Anterior cingulate cortex (tissue), 58 donors: Measurements from ENCODE around the gene UBN2.

Experiments
- DNase-seq, 58 donors: peaks; one replicate each; lab custom pipeline; 2025; lab: John Stamatoyannopoulos, UW

The UBN2 gene

DNA sequence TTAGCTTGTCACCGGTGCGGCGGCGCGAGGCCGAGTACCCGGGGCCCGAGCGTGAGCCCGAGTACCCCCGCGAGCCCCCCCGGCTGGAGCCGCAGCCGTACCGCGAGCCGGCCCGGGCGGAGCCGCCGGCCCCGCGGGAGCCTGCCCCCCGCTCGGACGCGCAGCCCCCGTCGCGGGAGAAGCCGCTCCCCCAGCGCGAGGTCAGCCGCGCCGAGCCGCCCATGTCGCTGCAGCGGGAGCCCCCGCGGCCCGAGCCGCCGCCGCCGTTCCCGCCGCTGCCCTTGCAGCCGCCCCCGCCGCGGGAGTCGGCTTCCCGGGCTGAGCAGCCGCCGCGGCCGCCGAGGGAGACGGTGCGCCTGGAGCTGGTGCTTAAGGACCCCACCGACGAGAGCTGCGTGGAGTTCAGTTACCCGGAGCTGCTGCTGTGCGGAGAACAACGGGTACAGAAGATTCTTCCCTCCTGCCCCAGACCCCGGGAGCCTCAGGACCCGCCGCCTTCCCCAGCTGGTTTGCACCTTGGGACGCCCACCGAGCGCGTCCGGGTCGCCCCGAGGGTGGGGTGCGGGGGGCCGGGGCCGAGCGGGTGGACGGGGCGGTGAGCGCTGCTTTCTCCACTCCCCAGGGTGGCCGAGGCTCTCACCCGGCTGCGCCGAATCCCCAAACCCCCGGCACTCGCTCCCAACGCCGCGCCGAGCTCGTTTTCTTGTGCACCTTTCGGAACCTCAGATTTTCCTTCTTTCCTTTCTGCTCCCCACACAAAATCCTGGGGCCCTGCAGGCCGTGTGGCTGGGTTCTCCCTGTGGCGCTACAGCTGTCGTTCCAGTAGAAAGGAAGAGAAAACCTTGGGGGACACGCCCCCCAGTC, 708 bp downstream of the UBN2 start:
- DNase-seq = peak in 40 of 58 donors; percentile 1 to 67 (median 36)

DNA sequence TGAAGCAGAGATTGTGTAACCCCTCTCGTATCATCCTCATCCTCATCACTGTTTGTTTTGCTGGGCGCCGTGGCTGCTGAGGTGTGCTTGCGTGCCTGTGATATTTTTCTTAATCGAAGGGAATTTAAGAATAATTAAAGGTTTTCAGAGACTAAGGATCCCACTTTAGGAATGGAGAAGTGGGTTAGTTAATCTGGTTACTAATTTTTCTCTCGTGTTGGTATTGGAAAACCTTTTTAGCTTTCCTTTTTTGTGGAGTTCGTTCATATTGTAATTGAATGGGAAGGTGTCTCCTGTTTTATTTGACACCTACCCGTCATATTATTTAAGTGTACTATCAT, 1.3 kb downstream of the UBN2 start:
- DNase-seq = no peak

DNA sequence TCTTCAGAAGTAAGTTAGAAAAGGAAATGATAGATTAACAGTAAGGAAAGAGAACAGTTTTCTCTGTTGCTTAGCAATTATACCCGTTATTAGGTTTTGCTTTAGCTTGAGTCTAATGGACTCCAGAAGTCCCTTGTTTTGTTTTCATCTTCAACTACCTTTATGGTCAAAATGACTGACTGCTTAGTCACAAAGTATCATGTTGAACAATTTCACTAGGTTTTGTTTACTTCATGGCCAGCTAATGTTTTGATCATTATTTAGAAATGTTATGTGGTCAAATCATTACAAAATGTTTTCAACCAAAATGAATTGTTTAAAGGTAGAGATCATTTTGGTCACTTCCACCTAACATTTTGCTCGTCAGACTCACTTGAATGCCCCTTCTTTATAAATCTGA, 1.9 kb downstream of the UBN2 start:
- no peak for DNase-seq

DNA sequence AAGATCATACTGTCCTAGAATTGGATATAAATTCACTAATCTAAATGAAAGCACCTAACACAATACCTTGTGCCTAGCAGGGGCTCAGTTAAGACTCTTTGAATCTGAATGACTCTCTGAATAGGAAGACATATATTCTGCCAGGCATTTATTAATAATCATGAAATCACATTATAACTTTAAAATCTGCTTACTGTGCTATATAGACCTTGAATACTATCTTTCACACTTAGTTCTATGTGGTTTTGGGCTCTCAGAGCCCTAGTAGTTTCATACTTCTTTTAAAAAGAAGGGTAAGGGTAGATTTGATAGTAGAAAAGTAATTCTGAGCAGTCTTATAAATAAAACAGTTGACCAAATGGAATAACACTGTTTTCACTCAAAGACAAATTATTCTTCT, 10.2 kb downstream of the UBN2 start:
- no peak for DNase-seq

DNA sequence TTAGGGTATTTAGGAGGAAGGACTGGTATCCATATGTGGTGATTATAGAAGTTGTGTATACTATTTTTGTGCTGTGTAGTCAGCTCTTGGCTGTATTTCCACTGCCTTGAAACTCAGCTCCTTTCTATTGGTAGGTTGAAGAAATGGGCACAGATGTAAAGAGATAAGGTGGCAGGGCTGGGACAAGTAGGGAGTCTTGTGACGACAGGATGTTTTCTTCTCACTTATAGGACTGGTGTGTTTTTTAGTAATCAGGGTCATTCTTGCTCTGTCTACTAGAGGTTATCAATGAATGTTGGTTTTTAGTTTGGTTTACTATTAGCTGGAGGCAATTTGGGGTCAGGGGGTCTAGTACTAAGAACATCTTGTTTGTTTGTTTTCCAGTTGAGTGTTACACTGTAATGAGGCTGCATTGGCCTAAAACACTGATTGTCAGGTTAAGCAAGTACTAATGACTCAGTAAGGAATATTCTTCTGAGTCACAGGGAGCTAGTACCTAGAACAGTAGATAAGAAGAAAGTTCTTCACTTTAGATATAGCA, 11.8 kb downstream of the UBN2 start:
- DNase-seq = no peak

DNA sequence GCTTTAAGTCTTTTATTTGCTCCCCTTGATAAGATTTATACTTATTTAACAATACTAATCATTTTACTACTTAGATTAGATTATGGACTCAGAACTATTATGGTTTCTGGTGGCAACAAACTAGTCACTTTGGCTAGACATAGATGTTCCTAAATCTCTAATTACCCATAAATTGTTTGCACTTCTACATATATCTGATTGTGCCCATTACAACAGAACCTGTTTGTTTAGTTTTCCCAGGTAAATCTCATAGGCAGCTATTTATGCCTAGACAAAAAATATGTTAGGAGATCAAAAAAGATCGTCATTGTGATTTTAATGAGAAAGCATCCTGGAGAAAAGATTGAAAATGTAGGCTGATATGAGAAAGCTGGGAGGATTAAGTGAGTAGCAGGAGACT, 14.4 kb downstream of the UBN2 start:
- DNase-seq = no peak

DNA sequence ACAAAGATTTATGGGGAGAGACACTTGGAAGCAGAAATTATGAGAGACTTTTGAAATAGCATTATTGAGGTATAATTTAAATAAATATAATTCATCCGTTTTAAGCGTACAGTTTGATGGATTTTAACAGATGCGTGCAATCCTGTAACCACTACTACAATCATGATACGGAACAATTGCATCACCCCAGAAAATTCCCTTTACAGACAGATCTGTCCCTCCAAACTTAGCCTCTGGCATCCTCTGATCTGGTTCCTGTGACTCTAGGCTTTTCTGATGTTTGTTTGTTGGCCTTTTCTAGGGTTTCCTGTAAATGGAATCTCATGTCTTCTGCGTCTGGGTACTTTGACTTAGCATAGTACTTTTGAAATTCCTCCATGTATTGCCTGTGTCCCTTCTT, 15.5 kb downstream of the UBN2 start:
- no peak for DNase-seq

DNA sequence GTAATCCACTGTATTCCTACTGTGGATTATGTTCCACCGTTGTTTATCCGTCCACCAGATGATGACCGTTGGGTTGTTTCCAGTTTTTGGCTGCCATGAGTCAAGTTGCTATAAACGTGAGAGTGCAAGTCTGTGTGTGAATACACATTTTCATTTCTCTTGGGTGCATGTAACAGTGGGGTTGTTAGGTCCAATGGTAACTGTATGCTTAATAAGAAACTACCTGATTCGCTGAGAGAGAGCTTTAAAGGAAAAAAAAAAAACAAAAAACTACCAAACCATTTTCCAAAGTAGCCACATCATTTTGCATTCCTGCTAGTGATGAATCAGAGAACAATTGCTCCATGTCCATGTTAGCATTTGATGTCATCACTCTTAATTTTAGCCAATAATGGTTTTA, 15.9 kb downstream of the UBN2 start:
- peak in 1 of 58 donors; percentile 3 for DNase-seq

DNA sequence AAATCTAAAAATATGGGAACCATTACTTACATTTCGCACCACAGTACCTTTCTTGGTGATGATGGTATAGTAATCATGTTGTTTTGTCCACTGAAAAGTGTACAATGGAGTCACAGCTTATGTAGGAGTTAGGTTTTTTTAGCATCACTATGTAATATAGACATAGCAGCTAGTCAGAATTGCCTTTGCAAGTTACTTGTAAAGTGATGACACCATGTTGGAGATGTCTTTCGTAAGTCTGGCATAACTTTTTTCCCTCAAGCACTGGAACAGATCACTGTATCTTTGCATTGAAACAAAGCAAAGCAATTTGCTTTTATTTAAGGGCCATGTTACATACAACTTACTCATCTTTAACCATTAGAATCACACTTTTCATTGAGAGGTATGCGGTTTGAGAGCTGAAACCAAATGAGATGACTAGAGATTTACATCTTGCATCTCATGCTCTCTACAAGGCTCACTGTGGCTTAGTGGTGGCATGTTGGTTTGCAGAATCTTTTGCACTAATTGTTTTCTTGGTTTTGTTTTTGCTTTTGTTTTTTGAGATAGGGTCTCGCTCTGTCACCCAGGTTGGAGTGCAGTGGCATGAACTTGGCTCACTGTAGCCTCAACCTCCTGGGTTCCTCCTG, 18.3 kb downstream of the UBN2 start:
- no peak for DNase-seq

DNA sequence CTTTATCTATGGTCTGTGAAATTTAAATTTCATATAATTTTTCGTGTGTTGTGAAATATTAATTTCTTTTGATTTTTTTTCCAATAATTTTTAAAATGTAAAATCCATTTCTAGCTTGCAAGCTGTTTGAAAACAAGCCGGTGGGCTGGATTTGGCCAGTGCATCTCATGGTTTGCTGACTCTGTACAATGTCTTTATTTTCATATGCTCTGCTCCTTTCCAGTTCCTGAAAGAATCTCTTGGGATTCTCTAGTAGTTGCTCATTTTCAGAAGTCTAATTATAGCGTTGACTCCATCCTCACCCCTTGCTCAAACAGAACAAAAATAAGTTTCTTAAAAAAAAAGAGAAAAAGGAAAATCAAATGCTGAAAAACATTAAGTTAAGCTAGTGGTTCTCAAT, 21.4 kb downstream of the UBN2 start:
- DNase-seq = no peak

DNA sequence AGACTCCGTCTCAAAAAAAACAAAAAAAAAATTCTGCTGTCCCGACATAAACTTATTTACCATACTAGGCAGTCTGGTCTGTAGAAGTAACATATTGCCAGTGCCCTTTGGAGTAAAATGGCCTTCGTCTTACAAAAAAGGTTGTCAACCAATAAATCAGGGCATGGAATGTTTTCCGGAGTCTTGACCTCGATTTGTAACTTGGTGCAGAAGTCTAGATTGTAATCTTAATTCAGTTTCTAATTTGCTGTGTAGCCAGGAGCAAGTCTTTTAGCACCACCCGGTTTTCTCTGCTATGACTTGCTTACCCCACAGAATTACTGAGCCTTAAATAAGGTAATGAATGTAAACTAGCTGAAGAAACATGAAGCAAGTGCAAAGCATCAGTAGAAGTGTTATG, 23.2 kb downstream of the UBN2 start:
- DNase-seq = no peak

DNA sequence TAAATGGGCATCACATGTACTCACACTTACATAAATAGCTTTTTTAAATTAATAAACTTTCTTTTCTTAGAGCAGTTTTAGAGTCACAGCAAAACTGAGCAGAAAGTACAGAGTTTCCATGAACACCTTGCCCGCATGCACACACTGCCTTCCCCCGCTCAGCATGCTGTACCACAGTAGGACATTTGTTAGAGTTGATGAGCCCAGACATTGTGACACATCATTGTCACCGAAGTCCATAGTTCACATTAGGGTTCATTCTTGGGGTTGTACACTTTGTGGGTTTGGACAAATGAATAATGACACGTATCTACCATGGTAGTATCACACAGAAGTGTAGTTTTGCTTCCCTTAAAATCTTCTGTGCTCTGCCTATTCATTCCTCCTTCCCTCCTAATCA, 23.7 kb downstream of the UBN2 start:
- DNase-seq = no peak

DNA sequence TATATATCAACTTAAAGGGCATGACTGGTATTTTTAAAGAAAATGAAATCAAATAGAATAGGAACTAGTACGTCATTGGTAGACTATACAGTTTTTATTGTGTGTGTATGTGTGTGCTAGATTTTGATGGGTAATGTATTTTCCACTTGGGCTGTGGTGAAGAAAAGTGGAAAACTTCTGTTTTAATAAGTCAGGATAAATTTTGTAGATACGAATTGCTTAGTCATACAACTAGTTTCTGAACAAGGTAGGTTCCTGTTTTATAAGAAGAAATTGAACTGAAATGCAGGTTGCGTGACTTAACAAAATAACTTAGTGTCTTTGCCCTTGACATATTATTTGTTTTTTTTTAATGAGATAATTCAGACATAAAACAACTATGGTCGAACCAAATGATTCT, 24.3 kb downstream of the UBN2 start:
- no peak for DNase-seq

DNA sequence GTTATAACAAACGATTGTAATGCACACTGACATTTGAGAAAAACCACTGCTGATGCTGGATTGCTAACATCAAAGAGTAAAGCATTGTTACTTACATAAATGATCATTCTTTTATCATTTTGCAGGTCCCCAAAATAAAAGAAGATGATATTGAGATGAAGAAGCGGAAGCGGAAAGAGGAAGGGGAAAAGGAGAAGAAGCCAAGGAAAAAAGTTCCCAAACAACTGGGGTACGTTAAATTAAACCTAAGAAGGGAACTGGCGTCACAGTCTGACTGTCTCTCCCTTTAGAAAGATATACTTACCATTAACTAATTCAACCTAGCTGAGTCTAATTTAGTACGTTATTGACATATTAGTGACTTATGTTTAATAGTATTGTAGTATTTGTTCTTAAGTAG, 28.1 kb downstream of the UBN2 start:
- DNase-seq = no peak

DNA sequence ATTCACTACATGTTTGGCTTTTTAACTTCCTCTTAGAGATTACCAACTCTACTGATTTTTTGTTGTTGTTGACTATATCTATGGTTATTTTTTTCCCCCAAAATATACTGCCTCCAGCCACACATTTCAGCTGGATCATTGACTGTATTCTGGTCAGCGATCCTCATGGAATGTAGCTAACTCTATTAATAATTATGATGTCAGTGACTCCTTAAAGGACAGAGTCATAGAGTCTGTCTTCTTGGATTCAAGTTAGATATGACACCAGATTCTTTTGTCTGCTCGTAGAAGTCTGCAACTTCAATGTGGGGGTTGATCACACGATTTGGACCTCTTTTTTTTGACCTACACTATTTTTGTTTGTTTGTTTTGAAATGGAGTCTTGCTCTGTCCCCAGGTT, 33.2 kb downstream of the UBN2 start:
- DNase-seq = no peak

DNA sequence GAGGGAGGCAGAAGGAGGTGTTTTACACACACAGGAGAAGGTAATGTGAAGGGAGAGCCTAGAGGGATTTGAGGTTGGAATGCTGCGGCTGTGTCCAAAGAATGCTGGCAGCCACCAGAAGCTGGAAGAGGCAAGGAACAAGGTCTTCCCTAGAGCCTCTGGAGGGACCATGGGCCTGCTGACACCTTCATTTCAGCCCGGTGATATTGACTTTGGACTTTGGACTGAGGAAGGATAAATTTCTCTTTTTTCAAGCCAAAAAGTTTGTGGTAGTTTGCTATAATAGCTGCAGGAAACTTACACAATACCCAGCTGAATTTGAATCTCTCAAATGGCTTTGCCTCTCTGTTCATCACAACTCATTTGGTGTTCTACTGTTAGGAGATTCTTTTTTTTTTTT, 34.6 kb downstream of the UBN2 start:
- DNase-seq = no peak

DNA sequence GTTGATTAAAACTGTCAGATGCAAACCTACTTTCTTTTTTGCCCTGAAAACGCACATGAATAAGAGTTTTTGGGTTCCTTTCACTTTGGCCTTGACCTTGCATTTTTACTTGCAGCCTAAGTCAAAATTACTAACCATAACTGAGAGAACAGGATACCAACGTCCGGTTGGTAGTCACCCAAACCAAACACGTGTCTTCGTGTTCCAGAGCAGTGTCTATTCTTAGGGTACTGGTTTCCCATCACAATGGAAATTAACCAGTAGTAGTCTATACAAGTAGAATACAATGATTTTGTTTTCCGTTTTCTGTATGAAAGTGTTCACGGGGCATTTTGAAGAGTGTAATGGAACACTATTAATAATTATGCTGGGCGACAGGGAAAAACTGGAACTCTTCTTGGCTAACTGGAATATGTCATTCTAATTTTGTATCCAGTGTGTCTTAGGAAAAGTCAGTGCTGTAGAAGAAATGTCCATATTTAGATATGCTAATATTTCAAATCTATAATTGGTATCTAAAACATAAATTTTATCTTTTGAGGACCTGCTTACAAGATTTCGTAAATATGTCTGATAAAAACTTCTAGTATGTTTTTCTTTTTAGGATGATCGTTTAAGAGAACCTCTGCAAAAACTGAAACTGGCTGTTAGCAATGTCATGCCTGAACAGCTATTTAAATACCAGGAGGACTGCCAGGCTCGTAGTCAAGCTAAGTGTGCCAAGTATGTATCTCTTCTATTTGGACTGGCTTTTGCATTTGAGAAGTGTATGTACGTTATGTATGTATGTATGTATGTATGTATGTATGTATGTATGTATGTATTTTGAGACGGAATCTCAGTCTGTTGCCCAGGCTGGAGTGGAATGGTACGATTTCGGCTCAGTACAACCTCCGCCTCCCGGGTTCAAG, 40.9 kb downstream of the UBN2 start:
- DNase-seq = no peak

DNA sequence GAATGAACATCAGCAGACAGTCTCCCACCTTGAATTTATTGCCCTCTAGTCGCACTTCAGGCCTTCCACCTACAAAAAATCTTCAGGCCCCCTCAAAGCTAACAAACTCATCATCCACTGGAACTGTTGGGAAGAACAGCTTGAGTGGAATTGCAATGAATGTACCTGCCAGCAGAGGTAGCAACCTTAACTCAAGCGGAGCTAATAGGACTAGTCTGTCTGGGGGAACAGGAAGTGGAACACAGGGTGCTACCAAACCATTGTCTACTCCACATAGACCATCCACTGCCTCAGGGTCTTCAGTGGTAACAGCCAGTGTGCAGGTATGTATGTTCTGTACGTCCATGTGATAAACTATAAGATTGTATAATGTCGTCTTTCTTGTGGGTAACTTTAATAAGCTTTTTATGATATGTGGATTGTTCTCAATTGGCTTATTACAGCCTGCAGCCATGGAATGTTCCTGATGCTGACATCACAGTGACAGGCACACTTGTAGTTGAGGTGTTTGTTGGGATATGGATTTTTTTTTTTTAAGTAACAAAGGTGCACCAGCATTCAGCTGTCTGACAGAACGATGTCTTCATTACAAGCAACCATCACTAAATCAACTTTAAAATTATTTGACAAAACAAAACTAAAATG, 53.3 kb downstream of the UBN2 start:
- no peak for DNase-seq

DNA sequence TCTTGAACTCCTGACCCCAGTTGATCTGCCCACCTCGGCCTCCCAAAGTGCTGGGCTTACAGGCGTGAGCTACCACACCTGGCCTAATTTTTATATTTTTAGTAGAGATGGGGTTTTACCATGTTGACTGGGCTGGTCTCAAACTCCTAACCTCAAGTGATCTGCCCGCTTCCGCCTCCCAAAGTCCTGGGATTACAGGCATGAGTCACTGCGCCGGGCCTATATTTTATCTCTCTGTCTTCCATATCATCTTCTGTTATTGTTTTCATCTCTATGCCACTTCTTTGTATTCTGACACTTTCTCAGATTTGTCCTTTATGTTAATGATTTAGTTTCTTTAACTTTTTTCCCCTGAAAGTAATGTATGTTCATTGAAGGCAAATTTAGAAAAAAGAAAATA, 55.1 kb downstream of the UBN2 start:
- no peak for DNase-seq

DNA sequence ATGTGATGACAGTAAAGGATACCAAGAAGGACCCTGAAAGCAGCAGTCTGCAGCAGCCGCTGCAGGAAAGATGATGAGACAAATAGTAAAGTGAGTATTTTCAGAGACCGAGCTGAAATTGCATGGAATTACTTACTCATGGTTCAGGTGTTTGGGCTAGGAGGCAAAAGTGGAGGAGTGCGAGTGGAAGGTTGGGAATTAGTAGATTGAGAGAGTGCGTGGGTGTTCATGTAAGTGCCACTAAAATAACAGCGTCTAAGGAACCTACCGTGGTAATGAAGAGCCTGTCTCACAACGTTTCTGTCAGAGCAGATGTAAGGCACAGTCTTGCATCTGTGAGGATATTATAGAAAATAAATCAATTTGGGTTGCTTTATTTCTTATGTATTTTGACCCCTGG, 61.8 kb downstream of the UBN2 start:
- DNase-seq = no peak

DNA sequence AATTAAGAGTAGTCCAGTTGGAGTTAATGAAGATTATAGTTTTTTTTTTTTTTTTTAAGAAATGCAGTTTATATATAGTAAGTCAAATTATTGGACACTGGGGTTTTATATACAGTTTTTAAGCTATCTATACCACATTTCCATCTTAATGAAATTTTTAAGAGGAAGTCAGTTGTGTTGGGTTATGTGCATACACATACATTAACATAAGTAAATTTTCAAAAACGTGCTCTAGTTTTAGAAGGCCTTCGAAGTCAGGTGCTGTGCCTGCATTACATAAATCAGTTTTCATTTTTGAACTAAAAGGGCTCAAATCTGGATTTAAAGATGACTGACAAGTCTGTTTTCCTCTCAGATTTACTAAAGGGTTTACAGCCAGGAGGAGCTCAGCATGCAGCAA, 62.5 kb downstream of the UBN2 start:
- no peak for DNase-seq
